ENCODE results near the gene TPCN2. TPM values are rescaled to one million over a fixed set of nuclear protein-coding genes. Genes with fewer than 3 reads are reported as not detected.

Gene TPCN2
- total and polyA plus RNA-seq, 9 of the 15 experiments (the other 6 are each of a cell fraction or from before 2014, with no cell fraction given): 0.66 to 10.2 (median 4.6) TPM

DNA sequence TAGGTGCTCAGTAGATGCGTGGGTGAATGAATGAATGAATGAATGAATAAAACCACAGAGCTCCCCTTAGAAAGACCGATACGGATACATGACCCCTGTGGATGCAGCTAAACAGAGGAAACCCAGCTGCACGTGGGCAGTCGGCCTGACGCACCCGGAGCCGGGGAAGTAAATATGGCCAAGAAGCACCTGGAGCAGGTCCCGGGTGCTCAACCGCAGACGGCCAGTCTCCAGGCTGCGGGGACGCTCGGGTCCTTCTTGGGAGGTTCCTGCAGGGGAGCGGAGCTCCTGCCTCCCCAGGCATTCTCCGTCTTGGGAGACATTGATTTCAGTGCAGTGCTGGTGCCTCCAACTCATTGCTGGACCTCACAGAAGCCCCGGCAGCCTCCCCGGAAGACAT, 11.7 kb upstream of the TPCN2 start:
- FAIRE-seq: no peak
- H3K4me1 ChIP-seq (replicated peaks in 1 of 2; ENCODE audit: control insufficient read depth in 2 of 2, insufficient read depth in 2 of 2, low read length in 2 of 2): peaks cover 0 to 4% of the 10 kb centered on the region in 2 experiments; a peak in 1 of 5 replicates
- no TSS peak for BruUV-seq (replicated peaks)
- peak; percentile 74; the same call in 1 of the 2 replicates for TF ChIP-seq ZNF24 (IDR thresholded peaks at IDR 0.05)
- no peak for TF ChIP-seq THAP7 (CRISPR knock-in tag; IDR thresholded peaks at IDR 0.05)
- no peak overlapping the region for H2AFZ ChIP-seq (ENCODE audit: low read depth, low read length)
- no peak overlapping the region for H3K4me2 ChIP-seq (ENCODE audit: insufficient read depth, low read length)
- H4K20me1 ChIP-seq (replicated peaks; ENCODE audit: control insufficient read depth, insufficient read depth, low read length): 0 out of 2 replicates have a peak, but pooled peaks cover 5% of the 10 kb centered on the region
- peaks cover 23 to 55% of the 10 kb centered on the region in 2 experiments; a peak in 4 of 5 replicates for H3K27me3 ChIP-seq (ENCODE audit: control insufficient read depth in 2 of 2, insufficient read depth in 2 of 2, low read length in 2 of 2)
- H3K4me3 ChIP-seq: no peak overlapping the region
- no peak for DNase-seq (ENCODE audit: extremely low read depth in 1 of 4, low spot score in 3 of 4)
- no peaks in the 10 kb centered on the region for H3K79me2 ChIP-seq (ENCODE audit: control insufficient read depth, insufficient read depth, low read length)
- H3K9me3 ChIP-seq (replicated peaks; ENCODE audit: control insufficient read depth, insufficient read depth, low read depth, low read length): no peaks in the 10 kb centered on the region
- ATAC-seq: no peak
- H3K27ac ChIP-seq (ENCODE audit: extremely low read depth, low read depth, low read length): no peak overlapping the region
- CTCF ChIA-PET (ENCODE audit: low intra/inter-chr PET ratio): no interaction called here
- H3K9ac ChIP-seq (ENCODE audit: insufficient read depth in 1 of 2, low read depth in 2 of 2, low read length in 2 of 2): peak overlapping the region in 1 of 2 experiments; percentile 48; a peak in 1 of 4 replicates
- 15% methylated on average over 18 of the region's 18 CpGs for WGBS (ENCODE audit: insufficient coverage, low coverage, missing lambda C conversion rate)
- POLR2A ChIA-PET: no interaction called here
- intact Hi-C loops (cut with micrococcal nuclease): no loop called here
- H3K9me1 ChIP-seq (ENCODE audit: control insufficient read depth, insufficient read depth, low read length): no peaks in the 10 kb centered on the region
- no peaks in the 10 kb centered on the region for H3K36me3 ChIP-seq (ENCODE audit: control insufficient read depth, insufficient read depth, low read length)
- in situ Hi-C loops (cut with MboI): no loop called here

GRCh38 chr11:69037544-69037943, 11.2 kb upstream of the TPCN2 start:
- ATAC-seq (no peak), DNase-seq (ENCODE audit: extremely low read depth in 1 of 4, low spot score in 3 of 4) (no peak), FAIRE-seq (no peak)
- no peak overlapping the region for H3K27ac ChIP-seq (ENCODE audit: extremely low read depth, low read depth, low read length)
- H3K9me1 ChIP-seq (ENCODE audit: control insufficient read depth, insufficient read depth, low read length): no peaks in the 10 kb centered on the region
- no peaks in the 10 kb centered on the region for H3K9me3 ChIP-seq (replicated peaks; ENCODE audit: control insufficient read depth, insufficient read depth, low read depth, low read length)
- BruUV-seq (replicated peaks): no TSS peak
- TF ChIP-seq GATAD2A (IDR thresholded peaks at IDR 0.05) (no peak), DDX20 (tag; IDR thresholded peaks at IDR 0.05; ENCODE audit: low read depth) (no peak)
- peaks cover 22 to 54% of the 10 kb centered on the region in 2 experiments; a peak in 4 of 5 replicates for H3K27me3 ChIP-seq (ENCODE audit: control insufficient read depth in 2 of 2, insufficient read depth in 2 of 2, low read length in 2 of 2)
- in situ Hi-C loops (cut with MboI) (no loop called here), intact Hi-C loops (cut with micrococcal nuclease) (no loop called here)
- no peak overlapping the region for H3K4me3 ChIP-seq
- H3K36me3 ChIP-seq (ENCODE audit: control insufficient read depth, insufficient read depth, low read length): no peaks in the 10 kb centered on the region
- POLR2A ChIA-PET: no interaction called here
- 35% methylated on average over 7 of the region's 8 CpGs for WGBS (ENCODE audit: insufficient coverage, low coverage, missing lambda C conversion rate)
- CTCF ChIA-PET (ENCODE audit: low intra/inter-chr PET ratio): no interaction called here
- H3K79me2 ChIP-seq (ENCODE audit: control insufficient read depth, insufficient read depth, low read length): no peaks in the 10 kb centered on the region
- H2AFZ ChIP-seq (ENCODE audit: low read depth, low read length): no peak overlapping the region
- H3K9ac ChIP-seq (ENCODE audit: insufficient read depth in 1 of 2, low read depth in 2 of 2, low read length in 2 of 2): no peak overlapping the region
- peaks cover 0 to 4% of the 10 kb centered on the region in 2 experiments; a peak in 2 of 5 replicates for H3K4me1 ChIP-seq (replicated peaks in 1 of 2; ENCODE audit: control insufficient read depth in 2 of 2, insufficient read depth in 2 of 2, low read length in 2 of 2)
- 0 out of 2 replicates have a peak, but pooled peaks cover 5% of the 10 kb centered on the region for H4K20me1 ChIP-seq (replicated peaks; ENCODE audit: control insufficient read depth, insufficient read depth, low read length)
- no peak overlapping the region for H3K4me2 ChIP-seq (ENCODE audit: insufficient read depth, low read length)

Measured in K562 (cell line).